ENCODE measurements around the gene USP20. TPM values are rescaled to one million over a fixed set of nuclear protein-coding genes. Genes with fewer than 3 reads are reported as not detected.

The USP20 gene
- total RNA-seq, 2 experiments from 2014 or later: 37.6 to 48.5 TPM

DNA sequence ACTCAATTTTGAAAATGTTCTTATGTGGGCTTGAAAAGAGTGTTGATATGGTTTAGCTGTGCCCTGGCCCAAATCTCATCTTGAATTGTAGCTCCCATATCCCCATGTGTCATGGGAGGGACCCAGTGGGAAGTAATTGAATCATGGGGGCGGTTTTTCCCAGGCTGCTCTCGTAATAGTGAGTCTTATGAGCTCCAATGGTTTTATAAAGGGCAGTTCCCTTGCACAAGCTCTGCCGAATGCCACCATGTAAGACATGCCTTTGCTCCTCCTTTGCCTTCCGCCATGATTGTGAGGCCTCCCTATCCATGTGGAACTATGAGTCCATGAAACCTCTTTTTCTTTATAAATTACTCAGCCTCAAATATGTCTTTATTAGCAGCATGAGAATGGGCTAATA, 71.0 kb downstream of the USP20 start:
- intact Hi-C loops (cut with DNase I, micrococcal nuclease): no loop called here
- ChIA-PET POLR2A (no interaction called here), CTCF (no interaction called here)
- no peak overlapping the region for H3K4me3 Mint-ChIP-seq
- no peak for ATAC-seq
- no peaks in the 10 kb centered on the region for H3K27me3 Mint-ChIP-seq
- H3K9me3 Mint-ChIP-seq (ENCODE audit: low read depth): no peaks in the 10 kb centered on the region
- no peak for DNase-seq
- H3K36me3 Mint-ChIP-seq (ENCODE audit: low read depth): peaks cover 77% of the 10 kb centered on the region
- H3K4me1 Mint-ChIP-seq: peaks cover 48% of the 10 kb centered on the region
- H3K27ac Mint-ChIP-seq: peak overlapping the region; percentile 47

DNA sequence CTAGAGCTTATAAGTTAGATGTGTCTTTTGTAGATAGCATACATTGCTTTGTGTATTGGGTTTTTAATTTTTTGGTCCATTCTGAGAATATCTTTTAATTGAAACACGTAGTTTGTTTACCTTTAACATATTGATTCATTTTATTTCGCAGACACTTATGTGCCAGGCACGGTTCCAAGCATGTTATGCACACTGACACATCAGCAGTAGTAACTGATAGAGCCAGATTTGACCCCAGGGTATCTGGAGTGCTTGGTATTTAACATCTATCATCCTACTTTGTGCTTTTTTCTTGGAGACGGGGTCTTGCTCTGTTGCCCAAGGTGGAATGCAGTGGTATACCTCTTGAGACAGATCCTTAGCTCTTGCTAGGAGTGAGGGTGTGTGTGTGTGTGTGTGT, 71.9 kb downstream of the USP20 start:
- Mint-ChIP-seq H3K27ac (peak overlapping the region; percentile 53), H3K27me3 (no peaks in the 10 kb centered on the region), H3K4me3 (no peak overlapping the region), H3K4me1 (peaks cover 43% of the 10 kb centered on the region), H3K9me3 (ENCODE audit: low read depth) (no peaks in the 10 kb centered on the region), H3K36me3 (ENCODE audit: low read depth) (peaks cover 68% of the 10 kb centered on the region)
- DNase-seq (no peak), ATAC-seq (no peak)
- intact Hi-C loops (cut with DNase I, micrococcal nuclease): no loop called here
- ChIA-PET POLR2A (no interaction called here), CTCF (interaction anchor here (1.5 kb wide), 1 partner anchor 10 kb away, joined by 5 read pairs; no protein-coding TSS in a partner anchor)

DNA sequence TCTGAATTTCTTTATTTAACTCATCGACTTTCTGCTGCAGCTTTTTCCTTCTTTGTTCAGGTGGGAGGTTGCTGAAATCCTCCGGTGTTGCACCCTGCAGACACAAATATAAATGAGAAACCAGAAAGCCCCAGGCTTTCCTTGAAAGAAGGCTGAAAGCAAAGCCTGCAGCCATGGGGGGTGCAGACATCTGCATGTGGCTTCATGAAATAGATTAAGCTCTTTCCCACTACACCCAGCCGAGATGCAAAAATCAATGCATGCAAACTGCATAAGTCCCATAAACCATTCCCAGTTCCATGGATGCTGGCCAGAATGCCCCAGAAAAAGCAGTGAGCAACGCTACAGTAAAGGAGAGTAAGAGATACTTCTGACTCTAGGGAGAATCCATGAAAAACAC, 73.6 kb downstream of the USP20 start:
- Mint-ChIP-seq H3K9me3 (ENCODE audit: low read depth) (no peaks in the 10 kb centered on the region), H3K27ac (peak overlapping the region; percentile 77), H3K4me3 (no peak overlapping the region), H3K27me3 (no peaks in the 10 kb centered on the region), H3K4me1 (peaks cover 32% of the 10 kb centered on the region), H3K36me3 (ENCODE audit: low read depth) (peaks cover 60% of the 10 kb centered on the region)
- DNase-seq (no peak), ATAC-seq (no peak)
- CTCF ChIA-PET: interaction anchor here (0.7 kb wide), 1 partner anchor 245 kb away, joined by 3 read pairs; no protein-coding TSS in a partner anchor
- intact Hi-C loops (cut with DNase I, micrococcal nuclease): no loop called here
- POLR2A ChIA-PET: no interaction called here

DNA sequence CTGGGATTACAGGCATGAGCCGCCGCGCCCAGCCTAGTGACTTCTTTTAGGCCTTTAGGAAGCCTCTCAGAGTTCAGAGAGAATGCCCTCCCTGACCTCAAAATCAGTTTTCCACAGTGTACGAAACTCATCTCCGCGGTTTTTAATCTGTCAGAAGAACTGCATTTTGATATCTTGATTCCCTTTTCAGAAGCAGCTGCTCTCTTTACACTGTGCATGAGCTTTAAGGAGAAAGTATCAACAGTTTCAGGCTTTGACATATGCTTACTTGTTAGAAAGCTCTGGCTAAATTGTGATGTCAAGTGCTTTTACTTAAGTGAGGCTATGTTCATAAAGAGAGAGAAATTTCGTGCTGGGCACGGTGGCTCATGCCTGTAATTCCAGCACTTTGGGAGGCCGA, 74.6 kb downstream of the USP20 start:
- CTCF ChIA-PET: interaction anchor here (0.7 to 1.5 kb wide), 2 partner anchors 15 to 47 kb away, joined by 3 to 6 read pairs; no protein-coding TSS in a partner anchor
- H3K4me1 Mint-ChIP-seq: peaks cover 25% of the 10 kb centered on the region
- intact Hi-C loops (cut with DNase I, micrococcal nuclease): no loop called here
- H3K27me3 Mint-ChIP-seq: no peaks in the 10 kb centered on the region
- H3K4me3 Mint-ChIP-seq: no peak overlapping the region
- peak overlapping the region; percentile 77 for H3K27ac Mint-ChIP-seq
- peaks cover 56% of the 10 kb centered on the region for H3K36me3 Mint-ChIP-seq (ENCODE audit: low read depth)
- POLR2A ChIA-PET: interaction anchor here (0.9 kb wide), 1 partner anchor 23 kb away, joined by 3 read pairs; no protein-coding TSS in a partner anchor
- no peak for DNase-seq
- H3K9me3 Mint-ChIP-seq (ENCODE audit: low read depth): no peaks in the 10 kb centered on the region
- ATAC-seq: no peak

DNA sequence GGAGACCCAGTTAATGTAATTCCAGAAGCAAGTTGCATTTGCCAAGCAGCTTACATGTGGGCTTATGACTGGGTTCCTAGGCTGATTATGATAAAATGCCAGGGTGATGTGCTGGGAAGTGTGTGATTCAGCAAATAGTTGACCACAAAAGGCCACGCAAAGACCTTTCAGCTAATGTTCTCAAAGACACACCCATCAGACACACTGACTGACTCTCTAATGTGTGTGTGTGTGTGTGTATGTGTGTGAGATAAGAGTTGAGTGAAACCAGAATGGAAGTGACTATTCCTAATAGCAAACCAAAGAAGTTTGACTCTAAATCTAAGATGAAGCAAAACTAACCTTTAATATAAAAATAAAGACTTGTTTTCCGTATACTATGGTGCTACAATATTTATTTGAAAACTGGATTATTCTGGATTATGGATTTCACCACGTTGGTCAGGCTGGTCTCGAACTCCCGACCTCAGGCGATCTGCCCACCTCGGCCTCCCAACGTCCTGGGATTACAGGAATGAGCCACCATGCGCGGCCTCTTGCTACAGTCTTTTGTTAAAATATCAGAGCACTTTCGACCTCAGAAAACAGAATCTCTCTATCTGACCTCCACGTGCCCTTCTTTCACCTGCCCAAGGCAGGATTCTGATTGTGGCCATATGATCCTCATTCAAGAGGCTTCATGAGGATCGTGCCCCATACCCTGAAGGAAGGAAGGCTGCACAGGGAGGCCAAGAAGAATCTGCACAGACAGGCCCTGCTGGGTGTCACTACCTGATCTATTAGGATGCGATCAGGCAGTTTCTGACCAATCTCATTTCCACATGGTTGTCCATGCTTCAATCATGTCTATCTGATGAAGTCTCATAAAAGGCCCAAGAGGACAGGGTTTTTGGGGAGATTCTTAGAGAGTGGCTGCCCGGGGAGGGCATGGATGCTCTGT, 75.6 kb downstream of the USP20 start:
- peak; percentile 48 for DNase-seq
- Mint-ChIP-seq H3K27me3 (no peaks in the 10 kb centered on the region), H3K4me1 (peaks cover 22% of the 10 kb centered on the region), H3K9me3 (ENCODE audit: low read depth) (no peaks in the 10 kb centered on the region), H3K36me3 (ENCODE audit: low read depth) (peaks cover 57% of the 10 kb centered on the region), H3K4me3 (peak overlapping the region; percentile 14), H3K27ac (peak overlapping the region; percentile 63)
- intact Hi-C loops (cut with DNase I, micrococcal nuclease): no loop called here
- CTCF ChIA-PET: interaction anchor here (0.7 to 1.5 kb wide), 3 partner anchors 14 to 1558 kb away, joined by 3 to 6 read pairs (median 4); no protein-coding TSS in a partner anchor
- POLR2A ChIA-PET: interaction anchor here (0.9 kb wide), 1 partner anchor 22 kb away, joined by 3 read pairs; no protein-coding TSS in a partner anchor
- peak; percentile 76 for ATAC-seq

DNA sequence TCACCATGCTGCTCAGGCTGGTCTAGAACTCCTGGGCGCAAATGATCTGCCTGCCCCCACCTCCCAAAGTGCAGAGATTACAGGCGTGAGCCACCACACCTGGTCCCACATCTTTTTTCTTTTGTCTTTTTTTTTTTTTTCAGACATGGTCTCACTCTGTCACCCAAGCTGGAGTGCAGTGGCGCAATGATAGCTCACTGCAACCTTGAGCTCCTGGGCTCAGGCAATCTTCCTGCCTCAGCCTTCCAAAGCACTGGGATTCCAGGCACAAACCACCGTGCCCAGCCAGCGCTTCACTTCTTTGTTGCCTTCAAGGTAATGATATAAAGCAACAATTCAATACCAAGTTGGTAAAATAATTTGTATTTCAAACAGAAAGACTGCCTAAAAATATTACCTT, 78.8 kb downstream of the USP20 start:
- CTCF ChIA-PET: no interaction called here
- ATAC-seq: no peak

DNA sequence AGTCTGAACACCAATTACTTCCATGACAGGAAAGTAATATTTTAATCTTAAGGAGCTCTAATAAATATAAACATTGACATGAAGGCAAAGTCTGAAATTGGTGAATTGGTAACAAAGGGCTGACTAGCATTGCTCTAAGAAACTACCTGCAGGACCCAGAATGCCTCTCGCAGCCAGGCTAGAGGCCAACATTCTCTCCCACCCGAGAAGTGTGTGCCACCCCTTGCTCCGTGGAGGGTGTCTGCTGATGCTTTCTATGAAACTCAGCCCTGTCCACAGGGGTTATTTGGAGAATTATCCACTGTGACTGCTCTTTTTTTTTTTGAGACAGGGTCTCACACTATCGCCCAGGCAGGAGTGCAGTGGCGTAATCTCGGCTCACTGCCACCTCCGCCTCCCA, 81.4 kb downstream of the USP20 start:
- H3K27me3 Mint-ChIP-seq: no peaks in the 10 kb centered on the region
- POLR2A ChIA-PET: no interaction called here
- CTCF ChIA-PET: interaction anchor here (0.5 to 1.2 kb wide), 5 partner anchors 24 to 1755 kb away, joined by 3 to 4 read pairs (median 4); no protein-coding TSS in a partner anchor

More for the DNA sequence above, 78.8 kb downstream of the USP20 start:
- intact Hi-C loops (cut with DNase I, micrococcal nuclease): no loop called here
- peaks cover 57% of the 10 kb centered on the region for H3K36me3 Mint-ChIP-seq (ENCODE audit: low read depth)
- DNase-seq: no peak
- no peaks in the 10 kb centered on the region for H3K27me3 Mint-ChIP-seq
- H3K4me1 Mint-ChIP-seq: peaks cover 28% of the 10 kb centered on the region
- POLR2A ChIA-PET: interaction anchor here (0.6 kb wide), 2 partner anchors 75 to 113 kb away, joined by 3 to 5 read pairs; no protein-coding TSS in a partner anchor
- no peak overlapping the region for H3K4me3 Mint-ChIP-seq
- H3K27ac Mint-ChIP-seq: peak overlapping the region; percentile 10
- no peaks in the 10 kb centered on the region for H3K9me3 Mint-ChIP-seq (ENCODE audit: low read depth)

DNA sequence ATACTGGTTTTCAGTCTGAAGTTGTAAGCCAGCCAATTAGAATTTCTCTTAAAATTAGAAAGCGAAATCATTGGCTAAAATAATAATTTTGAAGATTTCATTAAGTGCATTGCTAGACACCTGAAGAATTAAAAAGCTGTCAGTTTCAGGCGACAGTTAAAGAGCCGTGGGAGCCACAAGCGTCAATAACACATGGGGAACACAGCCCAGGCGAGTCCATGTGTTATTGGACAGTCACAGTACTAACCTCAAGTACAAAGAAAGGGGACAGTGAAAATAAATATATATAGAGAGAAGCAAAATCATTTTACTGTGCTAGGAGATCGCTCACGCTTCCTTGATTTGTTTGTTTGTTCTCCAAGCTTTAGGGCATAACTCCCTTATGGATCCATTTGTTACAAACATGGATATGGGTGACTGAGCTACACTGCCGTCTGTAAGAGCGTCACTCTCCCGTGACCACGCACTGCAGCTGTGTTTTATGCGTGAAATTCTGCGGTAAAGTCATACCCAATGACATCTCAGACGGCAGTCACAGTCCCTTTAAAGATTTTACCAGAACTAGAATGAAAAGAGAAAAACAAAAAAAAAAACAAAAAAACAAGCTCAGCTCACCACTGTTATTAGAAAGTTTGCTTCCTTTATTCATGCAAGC, 83.2 kb downstream of the USP20 start:
- intact Hi-C loops (cut with DNase I, micrococcal nuclease): no loop called here
- ChIA-PET CTCF (interaction anchor here (1.3 kb wide), 1 partner anchor 55 kb away, joined by 3 read pairs; no protein-coding TSS in a partner anchor), POLR2A (no interaction called here)
- DNase-seq (no peak), ATAC-seq (no peak)
- Mint-ChIP-seq H3K27ac (peak overlapping the region; percentile 13), H3K27me3 (no peaks in the 10 kb centered on the region), H3K9me3 (ENCODE audit: low read depth) (no peaks in the 10 kb centered on the region), H3K4me1 (peaks cover 25% of the 10 kb centered on the region), H3K36me3 (ENCODE audit: low read depth) (peaks cover 66% of the 10 kb centered on the region), H3K4me3 (no peak overlapping the region)

More for the DNA sequence above, 81.4 kb downstream of the USP20 start:
- H3K9me3 Mint-ChIP-seq (ENCODE audit: low read depth): no peaks in the 10 kb centered on the region
- peaks cover 56% of the 10 kb centered on the region for H3K36me3 Mint-ChIP-seq (ENCODE audit: low read depth)
- peaks cover 23% of the 10 kb centered on the region for H3K4me1 Mint-ChIP-seq
- no peak for ATAC-seq
- DNase-seq: no peak
- H3K27ac Mint-ChIP-seq: no peak overlapping the region
- intact Hi-C loops (cut with DNase I, micrococcal nuclease): no loop called here
- no peak overlapping the region for H3K4me3 Mint-ChIP-seq

DNA sequence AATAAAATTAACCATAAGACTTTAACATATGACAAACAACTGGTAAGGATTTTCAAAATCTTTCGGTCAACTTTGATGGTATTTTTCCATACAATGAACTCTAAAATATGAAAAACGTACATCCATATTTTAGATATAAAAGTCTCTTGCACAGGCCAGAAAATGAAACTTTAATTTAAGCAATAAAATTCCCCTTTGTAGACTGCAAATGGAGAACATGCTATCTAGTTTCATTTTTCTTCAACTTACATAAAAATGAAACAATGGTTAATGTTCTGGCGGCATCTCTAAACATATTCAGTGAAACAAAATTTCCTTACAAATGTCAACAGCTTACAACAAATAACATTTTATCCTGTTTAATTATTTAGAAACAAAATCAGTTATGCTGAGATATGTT, 84.0 kb downstream of the USP20 start:
- Mint-ChIP-seq H3K4me1 (peaks cover 31% of the 10 kb centered on the region), H3K36me3 (ENCODE audit: low read depth) (peaks cover 67% of the 10 kb centered on the region)
- CTCF ChIA-PET: interaction anchor here (1.0 to 1.3 kb wide), 4 partner anchors 16 to 67 kb away, joined by 3 to 4 read pairs (median 3); no protein-coding TSS in a partner anchor

DNA sequence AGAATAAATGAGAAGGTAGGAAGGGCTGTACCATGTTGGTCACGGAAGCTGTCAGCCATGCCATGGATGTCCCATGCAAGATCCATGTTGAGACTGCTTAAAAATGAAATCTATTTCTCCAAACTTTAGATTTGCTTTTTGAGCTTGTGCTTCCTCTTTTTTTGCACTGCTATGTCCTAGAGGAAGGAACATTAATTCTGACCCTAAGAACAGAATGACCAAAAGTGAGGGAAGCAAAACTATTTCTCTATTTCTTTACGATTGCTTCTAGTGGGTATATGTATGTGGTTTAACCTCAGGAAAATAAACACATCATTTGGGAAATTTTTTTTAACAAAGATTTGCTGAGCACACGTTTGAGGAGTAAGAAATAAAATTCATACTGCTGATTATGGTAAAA, 84.6 kb downstream of the USP20 start:
- Mint-ChIP-seq H3K27ac (peak overlapping the region; percentile 44), H3K4me1 (peaks cover 34% of the 10 kb centered on the region), H3K27me3 (no peaks in the 10 kb centered on the region), H3K4me3 (no peak overlapping the region), H3K9me3 (ENCODE audit: low read depth) (no peaks in the 10 kb centered on the region), H3K36me3 (ENCODE audit: low read depth) (peaks cover 73% of the 10 kb centered on the region)
- intact Hi-C loops (cut with DNase I, micrococcal nuclease): no loop called here
- DNase-seq (no peak), ATAC-seq (no peak)
- ChIA-PET POLR2A (interaction anchor here (0.9 kb wide), 1 partner anchor 123 kb away, joined by 3 read pairs; no protein-coding TSS in a partner anchor), CTCF (interaction anchor here (1.0 to 1.3 kb wide), 5 partner anchors 16 to 68 kb away, joined by 3 to 4 read pairs (median 3); no protein-coding TSS in a partner anchor)

More for the DNA sequence above, 84.0 kb downstream of the USP20 start:
- H3K4me3 Mint-ChIP-seq: no peak overlapping the region
- no peaks in the 10 kb centered on the region for H3K27me3 Mint-ChIP-seq
- intact Hi-C loops (cut with DNase I, micrococcal nuclease): no loop called here
- no peaks in the 10 kb centered on the region for H3K9me3 Mint-ChIP-seq (ENCODE audit: low read depth)
- ATAC-seq (no peak), DNase-seq (no peak)
- H3K27ac Mint-ChIP-seq: peak overlapping the region; percentile 44
- POLR2A ChIA-PET: interaction anchor here (0.9 kb wide), 1 partner anchor 123 kb away, joined by 3 read pairs; no protein-coding TSS in a partner anchor

DNA sequence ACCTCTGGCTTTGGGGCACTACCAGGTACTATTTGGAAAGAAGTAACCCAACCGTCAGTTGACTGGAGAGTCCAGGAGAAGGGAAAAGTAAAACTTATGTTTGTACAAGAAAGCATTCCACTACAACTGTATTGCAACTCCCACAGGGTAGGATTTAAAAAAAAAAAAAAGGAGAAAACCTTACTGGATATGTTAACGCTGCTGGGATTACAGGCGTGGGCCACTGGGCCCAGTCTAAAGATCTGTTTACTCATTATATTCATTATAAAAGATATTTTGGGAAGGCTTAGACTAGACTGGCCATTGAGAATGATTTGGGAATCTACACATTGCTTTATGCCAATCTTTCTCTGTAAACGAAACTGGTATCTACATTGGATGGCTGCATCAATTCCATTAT, 86.6 kb downstream of the USP20 start:
- Mint-ChIP-seq H3K9me3 (ENCODE audit: low read depth) (no peaks in the 10 kb centered on the region), H3K27ac (peak overlapping the region; percentile 58), H3K27me3 (no peaks in the 10 kb centered on the region), H3K4me1 (peaks cover 34% of the 10 kb centered on the region), H3K36me3 (ENCODE audit: low read depth) (peaks cover 70% of the 10 kb centered on the region), H3K4me3 (no peak overlapping the region)
- ChIA-PET POLR2A (interaction anchor here (0.7 kb wide), 1 partner anchor 57 kb away, joined by 3 read pairs; no protein-coding TSS in a partner anchor), CTCF (interaction anchor here (1.0 kb wide), 2 partner anchors 9 to 122 kb away, joined by 3 to 4 read pairs; no protein-coding TSS in a partner anchor)
- DNase-seq (no peak), ATAC-seq (no peak)
- intact Hi-C loops (cut with DNase I, micrococcal nuclease): no loop called here

Data from activated CD4-positive, alpha-beta T cell treated with anti-CD3 and anti-CD28 coated beads for 36 hours (primary cell).